ENCODE measurements around the gene PCDHGB4.

Gene PCDHGB4

DNA sequence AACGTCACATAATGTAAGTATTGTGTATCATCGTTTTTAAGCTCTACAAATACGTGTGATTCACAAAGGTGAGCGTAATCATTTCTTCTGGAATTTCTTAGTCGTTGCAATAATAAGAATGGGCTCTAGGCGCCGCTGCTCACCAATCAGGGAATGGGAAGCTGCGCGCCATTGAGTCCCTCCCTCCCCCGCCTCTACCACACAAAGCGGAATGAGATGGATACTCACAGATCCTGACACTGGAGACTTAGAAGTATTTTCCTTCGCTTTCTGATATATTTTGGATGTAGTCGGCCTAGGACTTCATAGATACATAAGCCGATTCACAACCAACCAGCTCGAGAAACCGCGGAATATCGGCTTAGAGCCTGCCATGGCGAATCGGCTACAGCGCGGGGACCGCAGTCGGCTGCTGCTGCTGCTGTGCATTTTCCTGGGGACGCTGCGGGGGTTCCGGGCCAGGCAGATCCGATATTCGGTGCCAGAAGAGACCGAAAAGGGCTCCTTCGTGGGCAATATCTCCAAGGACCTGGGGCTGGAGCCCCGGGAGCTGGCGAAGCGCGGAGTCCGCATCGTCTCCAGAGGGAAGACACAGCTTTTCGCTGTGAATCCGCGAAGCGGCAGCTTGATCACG lies 33.5 kb downstream of the PCDHGB4 start, which contains the start of gene PCDHGA11:
Gene PCDHGA11, plus strand, starts transcription at position 197 of the 634 bp plus-strand sequence. Its CDS starts 177 bp downstream, at position 374.
- Histone ChIP-seq H3K4me2 (ENCODE audit: low read length) (no peak within 1 kb of the TSS), H3K27ac (no peak within 1 kb of the TSS), H3K9me3 (ENCODE audit: control insufficient read depth, low read length) (peaks cover 16% of the 10 kb centered on the region), H3K4me1 (no peaks in the 10 kb centered on the region), H3K4me3 (ENCODE audit: low read depth, low read length) (no peak within 1 kb of the TSS), H2AFZ (no peak within 1 kb of the TSS), H3K79me2 (no peaks in the 10 kb centered on the region), H3K9ac (no peak within 1 kb of the TSS), H3K27me3 (ENCODE audit: control insufficient read depth, insufficient read depth, low read length) (no peaks in the 10 kb centered on the region), H3K36me3 (ENCODE audit: control insufficient read depth, insufficient read depth, low read length) (peaks cover 20% of the 10 kb centered on the region)
- TF ChIP-seq, protein P1, sequence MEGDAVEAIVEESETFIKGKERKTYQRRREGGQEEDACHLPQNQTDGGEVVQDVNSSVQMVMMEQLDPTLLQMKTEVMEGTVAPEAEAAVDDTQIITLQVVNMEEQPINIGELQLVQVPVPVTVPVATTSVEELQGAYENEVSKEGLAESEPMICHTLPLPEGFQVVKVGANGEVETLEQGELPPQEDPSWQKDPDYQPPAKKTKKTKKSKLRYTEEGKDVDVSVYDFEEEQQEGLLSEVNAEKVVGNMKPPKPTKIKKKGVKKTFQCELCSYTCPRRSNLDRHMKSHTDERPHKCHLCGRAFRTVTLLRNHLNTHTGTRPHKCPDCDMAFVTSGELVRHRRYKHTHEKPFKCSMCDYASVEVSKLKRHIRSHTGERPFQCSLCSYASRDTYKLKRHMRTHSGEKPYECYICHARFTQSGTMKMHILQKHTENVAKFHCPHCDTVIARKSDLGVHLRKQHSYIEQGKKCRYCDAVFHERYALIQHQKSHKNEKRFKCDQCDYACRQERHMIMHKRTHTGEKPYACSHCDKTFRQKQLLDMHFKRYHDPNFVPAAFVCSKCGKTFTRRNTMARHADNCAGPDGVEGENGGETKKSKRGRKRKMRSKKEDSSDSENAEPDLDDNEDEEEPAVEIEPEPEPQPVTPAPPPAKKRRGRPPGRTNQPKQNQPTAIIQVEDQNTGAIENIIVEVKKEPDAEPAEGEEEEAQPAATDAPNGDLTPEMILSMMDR (IDR thresholded peaks at IDR 0.05): no peak

- TF ChIP-seq, protein P1 (IDR thresholded peaks at IDR 0.05): no peak
- no peaks in the 10 kb centered on the region for H3K79me2 ChIP-seq
- H3K9me3 ChIP-seq (ENCODE audit: control insufficient read depth, low read length): peaks cover 20% of the 10 kb centered on the region
- H3K36me3 ChIP-seq (ENCODE audit: control insufficient read depth, insufficient read depth, low read length): peaks cover 20% of the 10 kb centered on the region
- no peak overlapping the region for H2AFZ ChIP-seq
- H3K27me3 ChIP-seq (ENCODE audit: control insufficient read depth, insufficient read depth, low read length): no peaks in the 10 kb centered on the region
- no peak overlapping the region for H3K9ac ChIP-seq
- no peaks in the 10 kb centered on the region for H3K4me1 ChIP-seq
- H3K4me3 ChIP-seq (ENCODE audit: low read depth, low read length): no peak overlapping the region
- H3K27ac ChIP-seq: no peak overlapping the region
- H3K4me2 ChIP-seq (ENCODE audit: low read length): no peak overlapping the region
These were observed 34.0 kb downstream of the PCDHGB4 start for GRCh38 chr5:141421489-141421855.

GRCh38 chr5:141422742-141423291 lies 35.3 kb downstream of the PCDHGB4 start:
- TF ChIP-seq, protein P1 (IDR thresholded peaks at IDR 0.05): no peak
- no peaks in the 10 kb centered on the region for H3K4me1 ChIP-seq
- no peak overlapping the region for H3K27ac ChIP-seq
- no peaks in the 10 kb centered on the region for H3K27me3 ChIP-seq (ENCODE audit: control insufficient read depth, insufficient read depth, low read length)
- H3K4me3 ChIP-seq (ENCODE audit: low read depth, low read length): no peak overlapping the region
- H3K9ac ChIP-seq: no peak overlapping the region
- no peak overlapping the region for H3K4me2 ChIP-seq (ENCODE audit: low read length)
- peaks cover 20% of the 10 kb centered on the region for H3K36me3 ChIP-seq (ENCODE audit: control insufficient read depth, insufficient read depth, low read length)
- H3K79me2 ChIP-seq: no peaks in the 10 kb centered on the region
- H2AFZ ChIP-seq: no peak overlapping the region
- peaks cover 21% of the 10 kb centered on the region for H3K9me3 ChIP-seq (ENCODE audit: control insufficient read depth, low read length)

DNA sequence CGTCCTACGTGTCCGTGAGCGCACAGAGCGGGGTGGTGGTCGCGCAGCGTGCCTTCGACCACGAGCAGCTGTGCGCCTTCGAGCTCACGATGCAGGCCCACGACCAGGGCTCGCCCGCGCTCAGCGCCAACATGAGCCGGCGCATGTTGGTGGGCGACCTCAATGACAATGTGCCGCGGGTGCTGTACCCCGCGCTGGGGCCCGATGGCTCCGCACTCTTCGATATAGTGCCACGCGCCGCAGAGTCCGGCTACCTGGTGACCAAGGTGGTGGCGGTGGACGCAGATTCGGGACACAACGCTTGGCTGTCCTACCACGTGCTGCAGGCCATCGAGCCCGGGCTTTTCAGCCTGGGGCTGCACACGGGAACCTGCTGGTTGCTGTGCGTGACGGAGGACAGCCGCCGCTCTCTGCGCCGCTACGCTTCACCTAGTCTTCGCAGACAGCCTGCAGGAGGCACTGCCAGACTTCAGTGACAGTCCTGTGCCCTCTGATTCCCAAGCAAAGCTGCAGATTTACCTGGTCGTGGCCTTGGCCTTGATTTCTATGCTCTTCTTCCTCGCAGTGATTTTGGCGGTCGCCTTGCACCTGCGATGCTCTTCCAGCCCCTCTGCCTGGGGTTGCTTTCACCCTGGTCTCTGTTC lies 40.4 kb downstream of the PCDHGB4 start:
- Histone ChIP-seq H3K27me3 (ENCODE audit: control insufficient read depth, insufficient read depth, low read length) (no peaks in the 10 kb centered on the region), H3K9ac (no peak overlapping the region), H3K9me3 (ENCODE audit: control insufficient read depth, low read length) (peaks cover 9% of the 10 kb centered on the region), H3K36me3 (ENCODE audit: control insufficient read depth, insufficient read depth, low read length) (peaks cover 8% of the 10 kb centered on the region), H3K79me2 (peaks cover 5% of the 10 kb centered on the region), H3K4me3 (ENCODE audit: low read depth, low read length) (no peak overlapping the region), H2AFZ (no peak overlapping the region), H3K27ac (no peak overlapping the region), H3K4me2 (ENCODE audit: low read length) (no peak overlapping the region), H3K4me1 (no peaks in the 10 kb centered on the region)
- TF ChIP-seq, protein P1 (IDR thresholded peaks at IDR 0.05): no peak

Data from parathyroid adenoma (tissue), 2 donors.